ENCODE data around the gene ADGRB2. TPM values are rescaled to one million over a fixed set of nuclear protein-coding genes. Genes with fewer than 3 reads are reported as not detected.

The ADGRB2 gene
- total RNA-seq, 1 donor from 2014 or later = 0.69 TPM

DNA sequence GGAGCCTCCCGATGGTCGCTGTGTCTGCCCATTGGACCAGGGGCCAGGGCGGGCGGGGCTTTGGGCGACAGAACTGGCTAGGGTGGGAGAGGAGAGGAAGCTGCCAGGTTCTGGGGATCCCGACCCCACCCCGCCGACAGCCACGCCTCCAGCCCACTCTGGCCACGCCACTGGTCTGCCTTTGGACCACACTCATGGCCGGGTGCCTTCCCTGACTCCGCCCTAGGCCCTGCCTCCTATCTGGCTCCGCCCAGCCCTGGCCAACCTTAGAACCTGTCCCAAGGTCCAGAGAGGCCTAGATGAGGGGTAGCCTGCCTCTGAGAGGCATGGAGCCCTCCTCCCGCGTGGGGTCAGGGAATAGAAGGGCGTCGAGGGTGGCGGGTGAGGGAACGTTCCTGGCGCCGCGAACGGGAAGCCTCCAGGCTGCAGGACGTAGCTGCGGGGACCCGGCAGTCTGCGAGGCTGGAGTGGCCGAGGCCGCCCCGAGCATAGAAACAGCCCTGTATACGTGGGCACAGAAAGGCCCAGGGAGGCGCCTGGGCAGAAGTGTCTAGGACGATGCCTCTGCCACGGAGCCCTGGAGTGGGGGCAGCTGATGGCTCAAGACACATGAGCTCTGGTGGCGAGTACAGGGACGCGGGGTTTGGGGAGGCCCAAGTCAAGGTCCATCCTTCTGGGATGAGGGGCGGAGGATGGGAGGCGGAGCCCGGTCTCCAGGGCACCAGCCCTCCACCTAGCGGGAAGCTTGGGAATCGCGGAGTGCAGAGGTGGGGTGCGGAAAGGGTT, 48.9 kb downstream of the ADGRB2 start:
- Histone ChIP-seq H3K36me3 (no peaks in the 10 kb centered on the region), H3K9me3 (no peaks in the 10 kb centered on the region), H3K27me3 (peaks cover 14% of the 10 kb centered on the region), H3K4me3 (peak overlapping the region; percentile 46), H3K4me1 (peaks cover 31% of the 10 kb centered on the region), H3K27ac (peak overlapping the region; percentile 84)
- intact Hi-C loops (cut with DNase I) = no loop called here
- ATAC-seq = peak; percentile 89
- TF ChIP-seq, protein P1, sequence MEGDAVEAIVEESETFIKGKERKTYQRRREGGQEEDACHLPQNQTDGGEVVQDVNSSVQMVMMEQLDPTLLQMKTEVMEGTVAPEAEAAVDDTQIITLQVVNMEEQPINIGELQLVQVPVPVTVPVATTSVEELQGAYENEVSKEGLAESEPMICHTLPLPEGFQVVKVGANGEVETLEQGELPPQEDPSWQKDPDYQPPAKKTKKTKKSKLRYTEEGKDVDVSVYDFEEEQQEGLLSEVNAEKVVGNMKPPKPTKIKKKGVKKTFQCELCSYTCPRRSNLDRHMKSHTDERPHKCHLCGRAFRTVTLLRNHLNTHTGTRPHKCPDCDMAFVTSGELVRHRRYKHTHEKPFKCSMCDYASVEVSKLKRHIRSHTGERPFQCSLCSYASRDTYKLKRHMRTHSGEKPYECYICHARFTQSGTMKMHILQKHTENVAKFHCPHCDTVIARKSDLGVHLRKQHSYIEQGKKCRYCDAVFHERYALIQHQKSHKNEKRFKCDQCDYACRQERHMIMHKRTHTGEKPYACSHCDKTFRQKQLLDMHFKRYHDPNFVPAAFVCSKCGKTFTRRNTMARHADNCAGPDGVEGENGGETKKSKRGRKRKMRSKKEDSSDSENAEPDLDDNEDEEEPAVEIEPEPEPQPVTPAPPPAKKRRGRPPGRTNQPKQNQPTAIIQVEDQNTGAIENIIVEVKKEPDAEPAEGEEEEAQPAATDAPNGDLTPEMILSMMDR (IDR thresholded peaks at IDR 0.05) = peak; percentile 83
- DNase-seq = peak; percentile 87

DNA sequence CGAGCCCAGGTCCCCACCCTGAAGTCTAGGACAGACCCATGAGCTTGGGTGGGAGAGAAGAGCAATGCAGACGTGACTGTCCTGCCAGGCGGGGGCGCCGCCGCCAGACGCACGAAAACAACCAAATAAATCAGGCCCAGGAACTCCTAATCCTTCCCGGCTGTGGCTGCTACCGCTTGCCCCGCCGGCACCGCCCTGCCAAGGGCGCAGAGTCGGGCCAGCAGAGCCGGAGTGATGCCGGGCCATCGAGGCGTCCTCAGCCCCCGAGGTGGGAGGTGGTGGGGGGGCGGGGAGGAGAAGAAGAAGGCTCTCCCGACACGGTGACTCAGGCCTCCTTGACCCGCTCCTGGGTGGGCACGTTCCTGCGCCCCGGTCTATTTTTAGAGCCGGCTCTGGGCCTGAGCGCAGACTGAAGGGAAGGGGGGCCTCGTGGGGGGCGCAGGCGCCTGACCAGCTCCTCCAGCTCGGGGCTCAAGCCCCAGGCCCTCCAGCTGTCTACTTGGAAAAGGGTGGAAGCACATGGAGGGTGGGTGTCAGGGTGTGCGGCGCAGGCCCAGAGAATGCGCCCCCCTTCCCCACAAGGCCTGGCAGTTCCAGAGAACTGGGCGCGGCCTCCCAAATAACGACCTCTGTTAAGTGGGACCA, 49.6 kb downstream of the ADGRB2 start:
- no peaks in the 10 kb centered on the region for H3K36me3 ChIP-seq
- H3K9me3 ChIP-seq = no peaks in the 10 kb centered on the region
- peak overlapping the region; percentile 46 for H3K4me3 ChIP-seq
- TF ChIP-seq, protein P1 (IDR thresholded peaks at IDR 0.05) = peak; percentile 31
- peak; percentile 17 for ATAC-seq
- intact Hi-C loops (cut with DNase I) = no loop called here
- H3K27me3 ChIP-seq = peaks cover 8% of the 10 kb centered on the region
- H3K4me1 ChIP-seq = peaks cover 31% of the 10 kb centered on the region
- DNase-seq = no peak
- H3K27ac ChIP-seq = peak overlapping the region; percentile 84

DNA sequence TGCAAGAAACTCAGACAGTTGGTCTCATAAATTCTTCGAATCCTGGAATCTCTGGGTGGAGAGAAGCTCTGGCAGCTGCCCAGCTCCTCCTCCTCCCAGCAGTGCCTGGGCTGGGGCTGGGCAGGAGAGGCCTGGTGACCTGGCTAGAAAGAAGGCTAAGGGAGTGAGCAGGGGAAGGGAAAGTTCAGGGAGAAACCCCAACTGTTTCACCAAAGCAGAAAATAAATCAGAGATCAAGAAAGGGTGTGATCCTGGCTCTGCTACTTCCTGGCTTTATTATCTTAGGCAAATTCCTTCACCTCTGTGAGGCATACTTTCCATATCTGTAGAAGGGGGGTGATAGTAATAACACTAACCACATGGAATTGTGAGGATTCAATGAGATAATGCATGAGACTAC, 51.5 kb downstream of the ADGRB2 start:
- no peak overlapping the region for H3K4me3 ChIP-seq
- no peaks in the 10 kb centered on the region for H3K9me3 ChIP-seq
- H3K4me1 ChIP-seq = peaks cover 31% of the 10 kb centered on the region
- TF ChIP-seq, protein P1 (IDR thresholded peaks at IDR 0.05) = no peak
- intact Hi-C loops (cut with DNase I) = no loop called here
- ATAC-seq = no peak
- peaks cover 8% of the 10 kb centered on the region for H3K27me3 ChIP-seq
- H3K36me3 ChIP-seq = no peaks in the 10 kb centered on the region
- DNase-seq = no peak
- H3K27ac ChIP-seq = peak overlapping the region; percentile 17

DNA sequence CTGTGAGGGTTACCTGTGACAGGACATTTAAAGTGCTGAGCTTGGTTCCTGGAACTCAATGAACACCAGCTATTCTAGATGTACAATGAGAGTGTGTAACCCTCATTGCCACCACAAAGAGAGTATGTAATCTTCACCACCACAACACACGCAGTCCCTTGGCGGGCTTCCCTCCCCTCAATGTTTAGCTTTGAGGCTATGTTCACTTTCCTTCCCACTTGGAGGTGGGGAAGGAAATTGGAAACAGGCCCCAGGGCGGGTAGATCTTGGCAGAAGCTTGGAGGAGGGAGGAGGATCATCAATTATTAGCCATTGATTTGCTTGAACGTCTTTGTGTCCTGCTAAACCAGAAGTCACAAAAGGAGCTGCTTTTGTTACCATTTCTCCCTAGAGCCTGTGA, 52.1 kb downstream of the ADGRB2 start:
- Histone ChIP-seq H3K27me3 (peaks cover 8% of the 10 kb centered on the region), H3K27ac (peak overlapping the region; percentile 17), H3K4me1 (peaks cover 31% of the 10 kb centered on the region), H3K4me3 (no peak overlapping the region), H3K36me3 (no peaks in the 10 kb centered on the region), H3K9me3 (no peaks in the 10 kb centered on the region)
- ATAC-seq = no peak
- no peak for DNase-seq
- TF ChIP-seq, protein P1 (IDR thresholded peaks at IDR 0.05) = no peak
- intact Hi-C loops (cut with DNase I) = no loop called here

DNA sequence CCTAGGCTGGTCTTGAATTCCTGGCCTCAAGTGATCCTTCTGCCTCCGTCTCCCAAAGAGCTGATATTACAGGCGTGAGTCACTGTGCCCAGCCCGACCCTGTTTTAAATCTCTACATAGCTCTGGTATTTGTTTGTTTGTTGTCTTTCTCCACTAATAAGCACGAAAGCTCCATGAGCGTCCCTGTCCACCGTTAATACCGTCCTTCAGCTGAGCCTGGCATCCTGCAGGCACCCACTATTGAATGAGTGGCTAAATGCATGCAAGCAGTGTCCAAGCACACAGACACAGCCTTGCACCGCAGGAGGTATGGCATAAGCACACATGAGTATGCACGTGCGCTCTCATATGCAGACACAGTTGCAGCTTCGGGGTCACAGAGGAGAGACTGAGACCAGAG, 55.8 kb downstream of the ADGRB2 start:
- intact Hi-C loops (cut with DNase I) = no loop called here
- Histone ChIP-seq H3K4me3 (no peak overlapping the region), H3K4me1 (peaks cover 36% of the 10 kb centered on the region), H3K27ac (no peak overlapping the region), H3K9me3 (no peaks in the 10 kb centered on the region), H3K36me3 (no peaks in the 10 kb centered on the region), H3K27me3 (peaks cover 11% of the 10 kb centered on the region)
- TF ChIP-seq, protein P1 (IDR thresholded peaks at IDR 0.05) = no peak
- no peak for ATAC-seq
- DNase-seq = no peak

Measured in upper lobe of right lung (tissue), 1 donor.